K562 (cell line): ENCODE measurements around the gene NCCRP1. TPM values are rescaled to one million over a fixed set of nuclear protein-coding genes. Genes with fewer than 3 reads are reported as not detected.

Experiments
- ATAC-seq: fragments of 200-7000 bp; cut with Tn5 transposase; 3 replicates; pipeline ENCODE4 v1.9.1; 2020; ENCODE audit warnings: moderate library complexity
- BruUV-seq: library from RNA; stranded (reverse); fragments of 400-500 nt; replicated peaks from 2 replicates; lab custom pipeline; 2021; lab: Mats Ljungman, UMichigan
- CTCF ChIA-PET: fragments of 300-600 bp; formaldehyde crosslinking; extraction: SDS; loops from one replicate; lab custom pipeline; 2021; ENCODE audit warnings: low intra/inter-chr PET ratio; lab: Yijun Ruan, JAX
- POLR2A ChIA-PET: fragments of 300-600, 350-650 bp; sonication (Branson Sonifier 250); formaldehyde crosslinking; extraction: SDS; loops from one replicate; lab custom pipeline; 2021; ENCODE audit warnings: antibody characterized with exemption, inconsistent platforms; lab: Yijun Ruan, JAX
- DNase-seq, 4 experiments: peaks; one replicate each; pipeline versions ENCODE4 v3.0.0 to v3.0.0-alpha.2; 2011 to 2018; ENCODE audit warnings: low spot score in 3 of 4, mixed read lengths in 3 of 4; ENCODE audit errors: extremely low read depth in 1 of 4
- FAIRE-seq: peaks from 2 replicates; lab custom pipeline; 2011; peaks lifted over from hg19 to GRCh38; lab: Jason Lieb, UNC
- H2AFZ ChIP-seq: 2 replicates; pipeline ENCODE4 v1.6.0; 2011; ENCODE audit warnings: low read depth, low read length, control low read depth, inconsistent platforms
- H3K27ac ChIP-seq: fragments of 200-600 bp; 3 replicates; pipeline ENCODE4 v1.8.0; 2011; ENCODE audit warnings: low read depth, mild to moderate bottlenecking, control low read depth, inconsistent platforms, low read length, moderate library complexity, mixed read lengths; ENCODE audit errors: extremely low read depth
- H3K27me3 ChIP-seq, 2 experiments: fragments of 300-600 bp in 1 of 2; 2 replicates in 1 of 2; 3 replicates in 1 of 2; pipeline versions ENCODE4 v1.6.0 to v1.8.0; 2011; ENCODE audit warnings: inconsistent platforms in 2 of 2, low read length in 2 of 2, mild to moderate bottlenecking in 1 of 2, mixed read lengths in 1 of 2, moderate library complexity in 1 of 2; ENCODE audit not compliant: control insufficient read depth in 2 of 2, insufficient read depth in 2 of 2
- H3K36me3 ChIP-seq: fragments of 300-600 bp; 3 replicates; pipeline ENCODE4 v1.8.0; 2011; ENCODE audit warnings: mild to moderate bottlenecking, low read length, inconsistent platforms; ENCODE audit not compliant: control insufficient read depth, insufficient read depth
- H3K4me1 ChIP-seq, 2 experiments: fragments of 200-600 bp in 1 of 2; replicated peaks in 1 of 2; 2 replicates in 1 of 2; 3 replicates in 1 of 2; pipeline versions ENCODE4 v1.5.1 to v1.8.0; 2011; ENCODE audit warnings: inconsistent platforms in 2 of 2, low read length in 2 of 2, mild to moderate bottlenecking in 1 of 2, mixed read lengths in 1 of 2, moderate library complexity in 1 of 2; ENCODE audit not compliant: control insufficient read depth in 2 of 2, insufficient read depth in 2 of 2
- H3K4me2 ChIP-seq: 2 replicates; pipeline ENCODE4 v1.6.1; 2011; ENCODE audit warnings: low read length, control low read depth, inconsistent platforms, mixed read lengths; ENCODE audit not compliant: insufficient read depth
- H3K4me3 ChIP-seq: fragments of 200-600 bp; sonication (generic), shearing (Covaris generic); 2 replicates; pipeline ENCODE4 v1.5.1; 2016; ENCODE audit warnings: control low read depth, inconsistent platforms
- H3K79me2 ChIP-seq: fragments of 200-600 bp; 3 replicates; pipeline ENCODE4 v1.8.0; 2011; ENCODE audit warnings: low read length, inconsistent platforms; ENCODE audit not compliant: control insufficient read depth, insufficient read depth
- H3K9ac ChIP-seq, 2 experiments: 2 replicates each; pipeline versions ENCODE4 v1.6.0 to v1.6.1; 2011; ENCODE audit warnings: low read depth in 2 of 2, low read length in 2 of 2, control low read depth in 1 of 2, inconsistent platforms in 1 of 2, mild to moderate bottlenecking in 1 of 2, mixed read lengths in 1 of 2; ENCODE audit not compliant: insufficient read depth in 1 of 2
- H3K9me1 ChIP-seq: one replicate; pipeline ENCODE4 v1.6.0; 2011; ENCODE audit warnings: inconsistent platforms, mild to moderate bottlenecking, low read length, moderate library complexity; ENCODE audit not compliant: control insufficient read depth, insufficient read depth
- H3K9me3 ChIP-seq: replicated peaks from 2 replicates; pipeline ENCODE4 v1.5.1; 2011; ENCODE audit warnings: low read depth, low read length, inconsistent platforms; ENCODE audit not compliant: control insufficient read depth, insufficient read depth
- H4K20me1 ChIP-seq: replicated peaks from 2 replicates; pipeline ENCODE4 v1.6.1; 2011; ENCODE audit warnings: low read length, inconsistent platforms, mixed read lengths; ENCODE audit not compliant: control insufficient read depth, insufficient read depth
- BHLHE40 ChIP-seq: IDR thresholded peaks from 2 replicates; pipeline ENCODE4 v1.6.1; 2011; ENCODE audit warnings: low read length, improper control_type of control experiment
- EGR1 ChIP-seq: fragments of 450-650 bp; conservative IDR thresholded peaks from 2 replicates; pipeline ENCODE4 v1.6.1; 2017; ENCODE audit warnings: mild to moderate bottlenecking
- FOXK2 ChIP-seq, 2 experiments: fragments of 450-650 bp; IDR thresholded peaks in 1 of 2; conservative IDR thresholded peaks in 1 of 2; 2 replicates each; pipeline ENCODE4 v1.6.1; 2016; ENCODE audit warnings: low read depth in 2 of 2, mild to moderate bottlenecking in 1 of 2
- HDAC2 ChIP-seq: fragments of 450-650 bp; IDR thresholded peaks from 2 replicates; pipeline ENCODE4 v1.6.1; 2016; ENCODE audit warnings: mild to moderate bottlenecking
- HLTF ChIP-seq: fragments of 450-650 bp; IDR thresholded peaks from 2 replicates; pipeline ENCODE4 v1.6.1; 2016
- KDM1A ChIP-seq, 2 experiments: fragments of 450-650 bp; IDR thresholded peaks; 2 replicates each; pipeline ENCODE4 v1.6.1; 2016; ENCODE audit warnings: mild to moderate bottlenecking in 2 of 2
- L3MBTL2 ChIP-seq: fragments of 450-650 bp; IDR thresholded peaks from 2 replicates; pipeline ENCODE4 v1.6.1; 2016; ENCODE audit warnings: mild to moderate bottlenecking, moderate library complexity
- MYBL2 ChIP-seq, 2 experiments: fragments of 450-650 bp in 1 of 2; sonication (generic) in 1 of 2; formaldehyde crosslinking in 1 of 2; IDR thresholded peaks; 2 replicates each; pipeline versions ENCODE4 v1.6.1 to v1.8.1; 2017 to 2022; ENCODE audit warnings: borderline replicate concordance in 1 of 2, inconsistent platforms in 1 of 2, low read depth in 1 of 2, mild to moderate bottlenecking in 1 of 2, missing genetic modification reagents in 1 of 2, moderate library complexity in 1 of 2
- RAD51 ChIP-seq: fragments of 450-650 bp; IDR thresholded peaks from 2 replicates; pipeline ENCODE4 v1.7.1; 2016; ENCODE audit warnings: low read depth, mild to moderate bottlenecking, borderline replicate concordance
- SMAD3 ChIP-seq: fragments of 450-650 bp; formaldehyde crosslinking; conservative IDR thresholded peaks from 2 replicates; pipeline ENCODE4 v1.4.0; 2020; ENCODE audit warnings: mild to moderate bottlenecking
- TRIM24 ChIP-seq, 2 experiments: fragments of 450-650 bp; IDR thresholded peaks; 2 replicates each; pipeline ENCODE4 v1.6.1; 2016
- ZKSCAN3 ChIP-seq: fragments of 250-450 bp; sonication (Bioruptor Pico); IDR thresholded peaks from 2 replicates; pipeline ENCODE4 v1.4.0; 2020
- ZNF316 ChIP-seq: fragments of 450-650 bp; IDR thresholded peaks from 2 replicates; pipeline ENCODE4 v1.6.1; 2016
- WGBS: fragments of 100-300 bp; shearing (Covaris generic); methylation state at CpG from one replicate; pipeline ENCODE4 v1.1.6; 2016; ENCODE audit warnings: low coverage, mixed read lengths; ENCODE audit not compliant: insufficient coverage; ENCODE audit errors: missing lambda C conversion rate; 5-methylcytosine and 5-hydroxymethylcytosine counted together
- in situ Hi-C: fragments of 300-500 bp; cut with MboI; formaldehyde crosslinking; loops from 4 replicates; pipeline ENCODE4 v1.15.0; 2018; ENCODE audit warnings: inconsistent platforms, mixed read lengths
- intact Hi-C: fragments of 100-400 bp; cut with micrococcal nuclease; formaldehyde crosslinking; loops from 2 replicates; pipeline ENCODE4 v1.14.2; 2022
- polyA plus RNA-seq, 8 experiments: library from polyadenylated mRNA; depleted of rRNA in 4 of 8; stranded (reverse) in 5 of 8; unstranded in 3 of 8; fragments of >200 nt; fragmentation: Nextera tagmentation in 2 of 8; fragmentation: Illumina TruSeq in 1 of 8; extraction: Ambion mirVana in 2 of 8; extraction: Trizol in 1 of 8; gene quantifications; 2 replicates each; pipeline versions ENCODE4 v1.2.1 to v1.2.3, GENCODE V29; 2011 to 2014; ENCODE audit warnings: inconsistent platforms in 1 of 8, missing spikeins in 1 of 8
- total RNA-seq, 7 experiments: library from RNA; depleted of rRNA in 6 of 7; stranded (reverse); fragments of >200 nt in 6 of 7; fragmentation: Illumina TruSeq in 2 of 7; extraction: Trizol in 2 of 7; gene quantifications; 2 replicates each; pipeline versions ENCODE4 v1.2.1 to v1.2.3, GENCODE V29; 2011 to 2021; ENCODE audit warnings: low replicate concordance in 1 of 7
- TF ChIP-seq, protein P1 (sequence below): fragments of 200-800 bp; sonication (Bioruptor generic); IDR thresholded peaks from 2 replicates; pipeline ENCODE4 v1.6.1; 2017; ENCODE audit warnings: missing genetic modification characterization, missing compliant biosample characterization
- TF ChIP-seq, protein P2 (sequence below), 2 experiments: fragments of 450-650 bp; conservative IDR thresholded peaks; 2 replicates each; pipeline ENCODE4 v1.6.1; 2017; ENCODE audit warnings: mild to moderate bottlenecking in 2 of 2, moderate library complexity in 2 of 2
- TF ChIP-seq, protein P3 (sequence below): sonication (generic); formaldehyde crosslinking; IDR thresholded peaks from 2 replicates; pipeline ENCODE4 v1.9.0; 2022; ENCODE audit warnings: mild to moderate bottlenecking, missing genetic modification reagents
- TF ChIP-seq, protein P4 (sequence below): sonication (generic); formaldehyde crosslinking; IDR thresholded peaks from 2 replicates; pipeline ENCODE4 v1.5.0; 2020; ENCODE audit warnings: missing genetic modification reagents

NCCRP1 gene
- total and polyA plus RNA-seq, 9 of the 15 experiments (the other 6 are each of a cell fraction or from before 2014, with no cell fraction given), result 0.05 TPM; not detected in 8

DNA sequence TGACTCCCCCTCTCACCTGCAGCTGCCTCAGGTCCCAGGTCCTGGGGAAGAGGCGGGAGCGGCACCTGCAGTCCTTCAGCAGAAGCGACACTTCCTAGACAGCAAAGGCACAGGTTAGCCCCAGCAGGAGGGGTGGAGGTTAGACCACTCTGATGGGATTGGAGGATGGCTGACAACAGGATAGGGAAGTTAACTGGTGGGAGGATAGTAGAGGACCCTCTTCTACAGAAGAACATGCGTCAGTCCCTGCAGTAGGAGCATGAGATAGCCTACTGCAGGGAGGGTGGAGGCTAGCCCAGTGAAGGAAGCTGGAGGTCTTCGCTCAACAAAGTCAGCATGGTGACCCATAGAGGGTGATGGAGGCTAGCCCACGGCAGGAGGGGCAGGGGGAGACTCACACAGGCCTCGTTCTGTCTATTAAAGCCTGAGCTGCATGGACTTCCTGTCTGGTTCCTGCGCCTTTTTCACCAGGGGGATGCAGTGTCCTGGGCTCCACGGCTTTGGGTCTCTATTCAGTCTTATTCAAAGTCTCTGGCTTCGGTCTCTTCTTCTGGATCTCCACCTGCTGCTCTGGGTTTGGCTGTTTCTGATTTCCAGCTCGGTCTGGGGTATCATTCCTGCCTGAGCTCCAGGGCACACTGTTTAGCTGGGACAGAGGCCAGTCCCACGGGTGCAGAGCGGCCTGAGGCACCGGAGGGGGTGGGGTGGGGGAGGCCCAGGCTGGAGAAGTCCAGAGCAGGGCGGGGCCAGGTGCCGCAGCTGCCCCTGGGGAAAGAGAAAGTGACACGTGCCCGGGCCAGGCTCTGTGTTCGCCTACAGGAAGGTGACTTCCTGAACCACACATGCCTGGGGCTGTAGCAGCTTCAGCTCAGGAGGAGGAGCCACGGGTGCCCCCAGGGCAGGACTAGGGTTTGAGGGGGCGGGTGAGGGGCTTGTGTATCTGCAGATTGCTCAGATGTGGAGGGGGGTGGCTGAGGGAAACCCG is 40.7 kb downstream of the NCCRP1 start:
- intact Hi-C loops (no loop called here), in situ Hi-C loops (no loop called here)
- H3K9me1 ChIP-seq, result no peaks in the 10 kb centered on the region
- H3K27ac ChIP-seq, result no peak overlapping the region
- no peaks in the 10 kb centered on the region for H3K36me3 ChIP-seq
- peak; percentile 37 to 78 (median 64) for DNase-seq
- H3K9me3 ChIP-seq, result no peaks in the 10 kb centered on the region
- BruUV-seq, result no TSS peak
- H3K9ac ChIP-seq, result peak overlapping the region in 1 of 2 experiments; percentile 78; a peak in 2 of 4 replicates
- peaks cover 0 to 8% of the 10 kb centered on the region in 2 experiments; a peak in 3 of 5 replicates for H3K4me1 ChIP-seq
- no peaks in the 10 kb centered on the region for H3K79me2 ChIP-seq
- no peak overlapping the region for H3K4me2 ChIP-seq
- H4K20me1 ChIP-seq, result no peaks in the 10 kb centered on the region
- FAIRE-seq, result no peak
- WGBS, result 35% methylated on average over 14 of the region's 22 CpGs
- peak overlapping the region; percentile 86 for H2AFZ ChIP-seq
- ChIA-PET CTCF (no interaction called here), POLR2A (interaction anchor here (0.7 to 0.9 kb wide), 3 partner anchors 21 to 120 kb away, joined by 3 read pairs; no protein-coding TSS in a partner anchor)
- no peak overlapping the region for H3K4me3 ChIP-seq
- ATAC-seq, result peak; percentile 88
- peaks cover 0 to 4% of the 10 kb centered on the region in 2 experiments; a peak in 1 of 5 replicates for H3K27me3 ChIP-seq
- TF ChIP-seq ZNF316 (no peak), L3MBTL2 (peak; percentile 55; the same call in 1 of the 2 replicates), ZKSCAN3 (peak; percentile 99), BHLHE40 (peak; percentile 83), EGR1 (peak; percentile 35; the same call in 1 of the 2 replicates), KDM1A (IDR thresholded peaks at IDR 0.05) (peak; percentile 52 to 71; a peak in 3 of 4 replicates), SMAD3 (no peak), HDAC2 (peak; percentile 42; the same call in 1 of the 2 replicates), TRIM24 (IDR thresholded peaks at IDR 0.05) (peak in 1 of 2 experiments; percentile 77; a peak in 2 of 4 replicates), FOXK2 (conservative IDR thresholded peaks at IDR 0.05 in 1 of 2, IDR thresholded peaks at IDR 0.05 in 1 of 2; ENCODE audit: low read depth in 2 of 2) (peak in 1 of 2 experiments; percentile 63; a peak in 2 of 4 replicates), MYBL2 (IDR thresholded peaks at IDR 0.05; ENCODE audit: low read depth) (no peak), MYBL2 (CRISPR knock-in tag; IDR thresholded peaks at IDR 0.05; ENCODE audit: borderline replicate concordance) (no peak), RAD51 (peak; percentile 42; the same call in 1 of the 2 replicates), HLTF (peak; percentile 69; the same call in 1 of the 2 replicates)
- TF ChIP-seq, protein P1, sequence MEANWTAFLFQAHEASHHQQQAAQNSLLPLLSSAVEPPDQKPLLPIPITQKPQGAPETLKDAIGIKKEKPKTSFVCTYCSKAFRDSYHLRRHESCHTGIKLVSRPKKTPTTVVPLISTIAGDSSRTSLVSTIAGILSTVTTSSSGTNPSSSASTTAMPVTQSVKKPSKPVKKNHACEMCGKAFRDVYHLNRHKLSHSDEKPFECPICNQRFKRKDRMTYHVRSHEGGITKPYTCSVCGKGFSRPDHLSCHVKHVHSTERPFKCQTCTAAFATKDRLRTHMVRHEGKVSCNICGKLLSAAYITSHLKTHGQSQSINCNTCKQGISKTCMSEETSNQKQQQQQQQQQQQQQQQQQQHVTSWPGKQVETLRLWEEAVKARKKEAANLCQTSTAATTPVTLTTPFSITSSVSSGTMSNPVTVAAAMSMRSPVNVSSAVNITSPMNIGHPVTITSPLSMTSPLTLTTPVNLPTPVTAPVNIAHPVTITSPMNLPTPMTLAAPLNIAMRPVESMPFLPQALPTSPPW (CRISPR knock-in tag), result peak; percentile 39; the same call in 1 of the 2 replicates
- TF ChIP-seq, protein P2, sequence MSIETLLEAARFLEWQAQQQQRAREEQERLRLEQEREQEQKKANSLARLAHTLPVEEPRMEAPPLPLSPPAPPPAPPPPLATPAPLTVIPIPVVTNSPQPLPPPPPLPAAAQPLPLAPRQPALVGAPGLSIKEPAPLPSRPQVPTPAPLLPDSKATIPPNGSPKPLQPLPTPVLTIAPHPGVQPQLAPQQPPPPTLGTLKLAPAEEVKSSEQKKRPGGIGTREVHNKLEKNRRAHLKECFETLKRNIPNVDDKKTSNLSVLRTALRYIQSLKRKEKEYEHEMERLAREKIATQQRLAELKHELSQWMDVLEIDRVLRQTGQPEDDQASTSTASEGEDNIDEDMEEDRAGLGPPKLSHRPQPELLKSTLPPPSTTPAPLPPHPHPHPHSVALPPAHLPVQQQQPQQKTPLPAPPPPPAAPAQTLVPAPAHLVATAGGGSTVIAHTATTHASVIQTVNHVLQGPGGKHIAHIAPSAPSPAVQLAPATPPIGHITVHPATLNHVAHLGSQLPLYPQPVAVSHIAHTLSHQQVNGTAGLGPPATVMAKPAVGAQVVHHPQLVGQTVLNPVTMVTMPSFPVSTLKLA (conservative IDR thresholded peaks at IDR 0.05), result 0 out of 4 replicates have a peak, but pooled peaks of 1 of the 2 experiments have one; percentile 24
- TF ChIP-seq, protein P3, sequence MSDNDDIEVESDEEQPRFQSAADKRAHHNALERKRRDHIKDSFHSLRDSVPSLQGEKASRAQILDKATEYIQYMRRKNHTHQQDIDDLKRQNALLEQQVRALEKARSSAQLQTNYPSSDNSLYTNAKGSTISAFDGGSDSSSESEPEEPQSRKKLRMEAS (CRISPR knock-in tag), result peak; percentile 46
- TF ChIP-seq, protein P4, sequence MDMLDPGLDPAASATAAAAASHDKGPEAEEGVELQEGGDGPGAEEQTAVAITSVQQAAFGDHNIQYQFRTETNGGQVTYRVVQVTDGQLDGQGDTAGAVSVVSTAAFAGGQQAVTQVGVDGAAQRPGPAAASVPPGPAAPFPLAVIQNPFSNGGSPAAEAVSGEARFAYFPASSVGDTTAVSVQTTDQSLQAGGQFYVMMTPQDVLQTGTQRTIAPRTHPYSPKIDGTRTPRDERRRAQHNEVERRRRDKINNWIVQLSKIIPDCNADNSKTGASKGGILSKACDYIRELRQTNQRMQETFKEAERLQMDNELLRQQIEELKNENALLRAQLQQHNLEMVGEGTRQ (CRISPR knock-in tag), result 0 out of 2 replicates have a peak, but pooled peaks have one; percentile 6
